ENCODE data around the gene PSENEN.
A peak's percentile ranks its signal among the peaks of the same experiment; 100 is the strongest.

The PSENEN gene

DNA sequence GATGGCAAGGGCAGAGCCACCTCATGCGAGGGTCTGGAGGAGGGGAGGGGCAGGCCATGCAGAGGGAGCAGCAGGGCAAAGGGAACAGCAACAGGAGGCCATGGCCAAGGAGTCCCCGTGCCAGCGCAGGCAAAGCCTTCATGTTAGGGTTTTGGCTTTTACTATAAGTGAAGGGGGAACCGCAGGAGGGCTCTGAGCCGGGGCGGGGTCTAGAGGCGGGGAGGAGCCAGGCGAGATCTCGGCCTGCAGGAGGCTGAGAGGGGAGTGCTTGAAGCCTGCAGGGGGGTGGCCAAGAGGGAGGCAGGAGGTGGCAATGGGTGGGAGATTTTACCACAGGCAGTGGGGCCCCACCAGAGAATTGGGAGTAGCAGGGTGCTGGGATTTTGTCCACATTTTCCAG lies 36.2 kb downstream of the PSENEN start:
- Histone ChIP-seq H3K4ac (ENCODE audit: low read depth in 1 of 2, low read length in 2 of 2) (no peak overlapping the region), H3K18ac (ENCODE audit: low read depth in 1 of 2, low read length in 2 of 2) (no peak overlapping the region), H2BK15ac (ENCODE audit: low read depth, poor library complexity, severe bottlenecking) (no peak overlapping the region), H2BK120ac (ENCODE audit: low read depth, low read length) (no peak overlapping the region), H4K8ac (ENCODE audit: low read length) (no peak overlapping the region), H3K79me1 (replicated peaks; ENCODE audit: low read length, poor library complexity, severe bottlenecking) (peaks cover 8% of the 10 kb centered on the region), H3K23ac (ENCODE audit: low read length in 2 of 2) (no peak overlapping the region), H3K14ac (ENCODE audit: low read length in 2 of 2) (no peak overlapping the region), H3K27ac (ENCODE audit: low read length, poor library complexity, severe bottlenecking) (no peak overlapping the region), H2AK5ac (ENCODE audit: low read length, severe bottlenecking) (no peak overlapping the region), H3K4me1 (ENCODE audit: control insufficient read depth, insufficient read depth, low read depth, low read length) (peaks cover 10% of the 10 kb centered on the region), H3K4me3 (ENCODE audit: insufficient read depth in 1 of 2, low read depth in 1 of 2, low read length in 2 of 2) (no peak overlapping the region), H3K9ac (ENCODE audit: low read length) (no peak overlapping the region), H3K27me3 (ENCODE audit: control insufficient read depth in 1 of 2, insufficient read depth in 1 of 2, low read length in 2 of 2) (no peaks in the 10 kb centered on the region), H3K9me3 (ENCODE audit: control insufficient read depth, low read length) (no peaks in the 10 kb centered on the region), H3K36me3 (ENCODE audit: control insufficient read depth in 1 of 2, insufficient read depth in 2 of 2, low read depth in 1 of 2, low read length in 2 of 2) (peaks cover 21 to 74% of the 10 kb centered on the region in 2 experiments), H2BK5ac (ENCODE audit: low read depth, low read length, poor library complexity, severe bottlenecking) (no peak overlapping the region), H2AFZ (ENCODE audit: low read depth, low read length) (no peak overlapping the region), H2BK12ac (ENCODE audit: low read length in 2 of 2) (no peak overlapping the region), H4K91ac (ENCODE audit: low read length) (no peak overlapping the region), H3K4me2 (ENCODE audit: low read length, poor library complexity, severe bottlenecking) (no peak overlapping the region)
- 68% methylated on average over 9 of the region's 9 CpGs for WGBS
- DNase-seq: no peak

DNA sequence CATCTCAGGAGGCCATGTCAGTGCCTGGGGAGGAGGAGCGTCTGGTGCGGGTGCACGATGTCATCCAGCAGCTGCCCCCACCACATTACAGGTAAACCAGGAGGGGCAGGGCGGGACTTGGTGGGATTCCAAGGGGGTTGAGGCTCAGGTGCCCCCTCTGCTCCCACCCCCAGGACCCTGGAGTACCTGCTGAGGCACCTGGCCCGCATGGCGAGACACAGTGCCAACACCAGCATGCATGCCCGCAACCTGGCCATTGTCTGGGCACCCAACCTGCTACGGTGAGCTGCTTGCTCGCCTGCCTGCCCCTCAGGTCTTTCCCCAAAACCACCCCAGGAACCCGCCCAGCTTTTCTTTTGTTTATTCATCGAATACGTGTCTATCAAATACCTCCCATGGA lies 37.1 kb downstream of the PSENEN start:
- DNase-seq: no peak
- Histone ChIP-seq H3K4me2 (ENCODE audit: low read length, poor library complexity, severe bottlenecking) (no peak overlapping the region), H3K27ac (ENCODE audit: low read length, poor library complexity, severe bottlenecking) (no peak overlapping the region), H4K91ac (ENCODE audit: low read length) (no peak overlapping the region), H3K14ac (ENCODE audit: low read length in 2 of 2) (no peak overlapping the region), H3K4me1 (ENCODE audit: control insufficient read depth, insufficient read depth, low read depth, low read length) (peaks cover 16% of the 10 kb centered on the region), H3K4me3 (ENCODE audit: insufficient read depth in 1 of 2, low read depth in 1 of 2, low read length in 2 of 2) (no peak overlapping the region), H2AK5ac (ENCODE audit: low read length, severe bottlenecking) (no peak overlapping the region), H3K18ac (ENCODE audit: low read depth in 1 of 2, low read length in 2 of 2) (no peak overlapping the region), H2AFZ (ENCODE audit: low read depth, low read length) (peak overlapping the region; percentile 31), H2BK120ac (ENCODE audit: low read depth, low read length) (no peak overlapping the region), H3K27me3 (ENCODE audit: control insufficient read depth in 1 of 2, insufficient read depth in 1 of 2, low read length in 2 of 2) (no peaks in the 10 kb centered on the region), H2BK12ac (ENCODE audit: low read length in 2 of 2) (no peak overlapping the region), H4K8ac (ENCODE audit: low read length) (no peak overlapping the region), H3K36me3 (ENCODE audit: control insufficient read depth in 1 of 2, insufficient read depth in 2 of 2, low read depth in 1 of 2, low read length in 2 of 2) (peaks cover 21 to 81% of the 10 kb centered on the region in 2 experiments), H3K79me1 (replicated peaks; ENCODE audit: low read length, poor library complexity, severe bottlenecking) (peaks cover 3% of the 10 kb centered on the region), H3K4ac (ENCODE audit: low read depth in 1 of 2, low read length in 2 of 2) (no peak overlapping the region), H2BK15ac (ENCODE audit: low read depth, poor library complexity, severe bottlenecking) (no peak overlapping the region), H3K9ac (ENCODE audit: low read length) (no peak overlapping the region), H3K9me3 (ENCODE audit: control insufficient read depth, low read length) (no peaks in the 10 kb centered on the region), H2BK5ac (ENCODE audit: low read depth, low read length, poor library complexity, severe bottlenecking) (no peak overlapping the region), H3K23ac (ENCODE audit: low read length in 2 of 2) (no peak overlapping the region)
- 97% methylated on average over 12 of the region's 12 CpGs for WGBS

DNA sequence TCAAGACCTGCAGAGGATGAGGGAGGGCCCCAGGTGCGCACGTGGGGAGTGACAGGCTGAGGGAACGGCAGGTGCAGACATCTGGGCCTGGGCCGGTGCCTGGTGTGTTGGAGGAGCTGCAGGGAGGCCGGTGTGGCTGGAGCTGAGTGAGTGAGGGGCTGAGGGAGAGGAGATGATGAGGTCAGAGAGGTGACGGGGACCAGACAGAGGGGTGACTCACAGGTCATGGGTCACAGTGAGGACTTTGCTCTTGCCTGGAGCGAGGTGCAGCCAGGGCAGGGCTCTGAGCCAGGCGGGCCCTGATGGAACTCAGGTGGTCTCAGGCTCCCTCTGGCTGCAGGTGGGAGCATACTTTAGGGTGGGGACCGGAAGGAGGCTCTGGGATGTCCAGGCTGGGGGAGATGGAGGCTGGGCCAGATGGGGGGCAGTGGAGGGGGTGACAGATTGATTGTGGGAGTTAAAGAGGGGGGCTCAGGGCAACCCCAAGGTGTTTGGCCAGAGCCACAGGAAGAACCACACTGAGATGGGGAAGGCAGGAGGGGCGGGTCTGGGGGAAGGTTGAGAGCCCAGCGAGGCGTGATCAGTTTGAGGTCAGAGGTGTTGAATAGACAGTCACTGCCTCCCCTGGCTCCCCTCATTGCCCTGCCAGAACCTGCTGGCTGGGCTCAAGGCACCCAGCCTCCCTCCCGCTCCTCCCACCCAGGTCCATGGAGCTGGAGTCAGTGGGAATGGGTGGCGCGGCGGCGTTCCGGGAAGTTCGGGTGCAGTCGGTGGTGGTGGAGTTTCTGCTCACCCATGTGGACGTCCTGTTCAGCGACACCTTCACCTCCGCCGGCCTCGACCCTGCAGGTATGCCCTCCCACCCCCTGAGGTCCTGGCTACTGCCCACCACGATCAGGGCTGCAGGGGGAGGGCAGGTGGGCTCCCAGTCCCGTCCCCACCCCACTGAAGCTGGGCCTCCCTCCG lies 38.3 kb downstream of the PSENEN start:
- Histone ChIP-seq H2AFZ (ENCODE audit: low read depth, low read length) (no peak overlapping the region), H2AK5ac (ENCODE audit: low read length, severe bottlenecking) (no peak overlapping the region), H3K27ac (ENCODE audit: low read length, poor library complexity, severe bottlenecking) (no peak overlapping the region)

DNA sequence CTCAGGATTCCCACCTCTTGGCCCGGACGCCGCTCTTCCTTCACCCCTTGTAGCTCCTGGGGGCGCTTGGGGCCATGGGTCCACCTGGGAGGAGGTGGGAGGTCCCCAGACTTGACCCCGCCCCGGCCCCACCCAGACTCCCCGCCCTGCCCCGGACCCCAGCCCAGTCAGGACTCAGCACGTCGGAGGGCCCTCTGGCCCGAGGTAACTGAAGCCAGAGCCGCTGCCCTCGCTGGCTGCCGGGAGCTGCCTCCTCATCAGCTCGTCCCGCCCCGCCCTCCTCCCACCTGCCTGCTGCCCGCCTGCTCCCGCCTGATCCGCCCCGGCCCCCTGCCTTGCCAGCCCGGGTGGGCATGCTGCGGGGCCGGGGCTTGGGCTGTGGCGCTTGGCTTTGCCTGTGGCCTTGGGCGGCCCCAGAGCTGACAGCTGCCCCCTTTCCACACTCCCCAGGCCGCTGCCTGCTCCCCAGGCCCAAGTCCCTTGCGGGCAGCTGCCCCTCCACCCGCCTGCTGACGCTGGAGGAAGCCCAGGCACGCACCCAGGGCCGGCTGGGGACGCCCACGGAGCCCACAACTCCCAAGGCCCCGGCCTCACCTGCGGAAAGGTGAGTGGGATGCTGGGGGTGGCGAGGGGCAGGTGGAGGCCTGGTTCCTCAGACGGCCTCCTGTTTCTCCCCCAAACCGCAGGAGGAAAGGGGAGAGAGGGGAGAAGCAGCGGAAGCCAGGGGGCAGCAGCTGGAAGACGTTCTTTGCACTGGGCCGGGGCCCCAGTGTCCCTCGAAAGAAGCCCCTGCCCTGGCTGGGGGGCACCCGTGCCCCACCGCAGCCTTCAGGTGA lies 39.3 kb downstream of the PSENEN start:
- WGBS: 69% methylated on average over 36 of the region's 45 CpGs
- Histone ChIP-seq H2BK120ac (ENCODE audit: low read depth, low read length) (no peak overlapping the region), H2BK12ac (ENCODE audit: low read length in 2 of 2) (peak overlapping the region in 1 of 2 experiments; percentile 16), H2BK15ac (ENCODE audit: low read depth, poor library complexity, severe bottlenecking) (no peak overlapping the region), H4K91ac (ENCODE audit: low read length) (no peak overlapping the region), H3K23ac (ENCODE audit: low read length in 2 of 2) (no peak overlapping the region), H2AK5ac (ENCODE audit: low read length, severe bottlenecking) (no peak overlapping the region), H3K4ac (ENCODE audit: low read depth in 1 of 2, low read length in 2 of 2) (no peak overlapping the region), H3K27me3 (ENCODE audit: control insufficient read depth in 1 of 2, insufficient read depth in 1 of 2, low read length in 2 of 2) (no peaks in the 10 kb centered on the region), H2AFZ (ENCODE audit: low read depth, low read length) (no peak overlapping the region), H3K18ac (ENCODE audit: low read depth in 1 of 2, low read length in 2 of 2) (no peak overlapping the region), H3K36me3 (ENCODE audit: control insufficient read depth in 1 of 2, insufficient read depth in 2 of 2, low read depth in 1 of 2, low read length in 2 of 2) (peaks cover 12 to 74% of the 10 kb centered on the region in 2 experiments), H3K4me3 (ENCODE audit: insufficient read depth in 1 of 2, low read depth in 1 of 2, low read length in 2 of 2) (no peak overlapping the region), H4K8ac (ENCODE audit: low read length) (no peak overlapping the region), H3K27ac (ENCODE audit: low read length, poor library complexity, severe bottlenecking) (no peak overlapping the region), H2BK5ac (ENCODE audit: low read depth, low read length, poor library complexity, severe bottlenecking) (no peak overlapping the region), H3K4me1 (ENCODE audit: control insufficient read depth, insufficient read depth, low read depth, low read length) (peaks cover 15% of the 10 kb centered on the region), H3K4me2 (ENCODE audit: low read length, poor library complexity, severe bottlenecking) (no peak overlapping the region), H3K9me3 (ENCODE audit: control insufficient read depth, low read length) (no peaks in the 10 kb centered on the region), H3K14ac (ENCODE audit: low read length in 2 of 2) (no peak overlapping the region), H3K9ac (ENCODE audit: low read length) (no peak overlapping the region), H3K79me1 (replicated peaks; ENCODE audit: low read length, poor library complexity, severe bottlenecking) (peaks cover 3% of the 10 kb centered on the region)
- no peak for DNase-seq

More for the DNA sequence above, 38.3 kb downstream of the PSENEN start:
- H4K91ac ChIP-seq (ENCODE audit: low read length): no peak overlapping the region
- no peak overlapping the region for H2BK12ac ChIP-seq (ENCODE audit: low read length in 2 of 2)
- no peak overlapping the region for H3K14ac ChIP-seq (ENCODE audit: low read length in 2 of 2)
- H3K36me3 ChIP-seq (ENCODE audit: control insufficient read depth in 1 of 2, insufficient read depth in 2 of 2, low read depth in 1 of 2, low read length in 2 of 2): peaks cover 15 to 77% of the 10 kb centered on the region in 2 experiments
- peaks cover 3% of the 10 kb centered on the region for H3K79me1 ChIP-seq (replicated peaks; ENCODE audit: low read length, poor library complexity, severe bottlenecking)
- no peak for DNase-seq
- H3K18ac ChIP-seq (ENCODE audit: low read depth in 1 of 2, low read length in 2 of 2): no peak overlapping the region
- no peak overlapping the region for H4K8ac ChIP-seq (ENCODE audit: low read length)
- no peak overlapping the region for H2BK5ac ChIP-seq (ENCODE audit: low read depth, low read length, poor library complexity, severe bottlenecking)
- H3K4ac ChIP-seq (ENCODE audit: low read depth in 1 of 2, low read length in 2 of 2): no peak overlapping the region
- H3K27me3 ChIP-seq (ENCODE audit: control insufficient read depth in 1 of 2, insufficient read depth in 1 of 2, low read length in 2 of 2): no peaks in the 10 kb centered on the region
- no peaks in the 10 kb centered on the region for H3K9me3 ChIP-seq (ENCODE audit: control insufficient read depth, low read length)
- H3K4me2 ChIP-seq (ENCODE audit: low read length, poor library complexity, severe bottlenecking): no peak overlapping the region
- H3K9ac ChIP-seq (ENCODE audit: low read length): no peak overlapping the region
- no peak overlapping the region for H3K4me3 ChIP-seq (ENCODE audit: insufficient read depth in 1 of 2, low read depth in 1 of 2, low read length in 2 of 2)
- no peak overlapping the region for H2BK15ac ChIP-seq (ENCODE audit: low read depth, poor library complexity, severe bottlenecking)
- WGBS: 83% methylated on average over 25 of the region's 28 CpGs
- no peak overlapping the region for H2BK120ac ChIP-seq (ENCODE audit: low read depth, low read length)
- peaks cover 16% of the 10 kb centered on the region for H3K4me1 ChIP-seq (ENCODE audit: control insufficient read depth, insufficient read depth, low read depth, low read length)
- no peak overlapping the region for H3K23ac ChIP-seq (ENCODE audit: low read length in 2 of 2)

Data from mesenchymal stem cell (in vitro differentiated cells and primary cell).